Hepatocyte (in vitro differentiated cells): ENCODE results near the gene CRYZL1. TPM values are rescaled to one million over a fixed set of nuclear protein-coding genes. Genes with fewer than 3 reads are reported as not detected.

Source experiments
- DNase-seq: peaks from one replicate; pipeline ENCODE4 v3.0.0-alpha.2; 2016; ENCODE audit warnings: low spot score
- H2AFZ ChIP-seq: fragments of 200-600 bp; sonication (generic); 2 replicates; pipeline ENCODE4 v1.6.0; 2016; ENCODE audit warnings: antibody characterized with exemption, mild to moderate bottlenecking
- H3K27ac ChIP-seq: fragments of 200-600 bp; sonication (generic); 2 replicates; pipeline ENCODE4 v1.5.1; 2016; ENCODE audit warnings: mild to moderate bottlenecking
- H3K27me3 ChIP-seq: fragments of 200-600 bp; sonication (generic); 2 replicates; pipeline ENCODE4 v1.6.1; 2016
- H3K36me3 ChIP-seq: fragments of 200-600 bp; sonication (generic); replicated peaks from 2 replicates; pipeline ENCODE4 v1.5.1; 2016; ENCODE audit warnings: low read depth; ENCODE audit not compliant: insufficient read depth
- H3K4me1 ChIP-seq: fragments of 200-600 bp; sonication (generic); 2 replicates; pipeline ENCODE4 v1.5.1; 2016; ENCODE audit warnings: mild to moderate bottlenecking, moderate library complexity; ENCODE audit not compliant: insufficient read depth
- H3K4me2 ChIP-seq: fragments of 200-600 bp; sonication (generic); 2 replicates; pipeline ENCODE4 v1.6.0; 2016
- H3K4me3 ChIP-seq: fragments of 200-600 bp; sonication (generic); 2 replicates; pipeline ENCODE4 v1.5.1; 2016; ENCODE audit warnings: mild to moderate bottlenecking
- H3K79me2 ChIP-seq: fragments of 200-600 bp; sonication (generic); 2 replicates; pipeline ENCODE4 v1.6.0; 2017; ENCODE audit warnings: mild to moderate bottlenecking
- H3K9me2 ChIP-seq: fragments of 200-600 bp; sonication (generic); replicated peaks from 2 replicates; pipeline ENCODE4 v1.6.0; 2017; ENCODE audit warnings: mild to moderate bottlenecking; ENCODE audit not compliant: insufficient read depth
- H3K9me3 ChIP-seq: fragments of 200-600 bp; sonication (generic); 2 replicates; pipeline ENCODE4 v1.5.1; 2016; ENCODE audit warnings: low read depth, mild to moderate bottlenecking
- H4K20me1 ChIP-seq: fragments of 200-600 bp; sonication (generic); 2 replicates; pipeline ENCODE4 v1.6.0; 2016; ENCODE audit warnings: mild to moderate bottlenecking; ENCODE audit not compliant: insufficient read depth, poor library complexity, severe bottlenecking
- CTCF ChIP-seq: fragments of 200-600 bp; sonication (generic); IDR thresholded peaks from 2 replicates; pipeline ENCODE4 v1.5.1; 2016; ENCODE audit warnings: antibody characterized with exemption, mild to moderate bottlenecking; ENCODE audit not compliant: poor library complexity
- EZH2 ChIP-seq: fragments of 200-600 bp; sonication (generic); IDR thresholded peaks from 2 replicates; pipeline ENCODE4 v1.6.1; 2016; ENCODE audit warnings: antibody characterized with exemption, mild to moderate bottlenecking, borderline replicate concordance
- EZH2phosphoT487 ChIP-seq: fragments of 200-600 bp; sonication (generic); IDR thresholded peaks from one replicate; pipeline ENCODE4 v1.6.1; 2018; ENCODE audit warnings: antibody characterized with exemption, mild to moderate bottlenecking, low read depth, moderate library complexity; ENCODE audit not compliant: unreplicated experiment, severe bottlenecking
- WGBS: methylation state at CpG from one replicate; pipeline ENCODE4 v1.1.6; 2016; ENCODE audit warnings: low lambda C conversion rate; ENCODE audit errors: missing lambda C conversion rate; 5-methylcytosine and 5-hydroxymethylcytosine counted together
- polyA plus RNA-seq: library from polyadenylated mRNA; unstranded; fragments of >200 nt; fragmentation: Nextera tagmentation; extraction: Ambion mirVana; gene quantifications from 2 replicates; pipeline ENCODE4 v1.2.1, GENCODE V29; 2016
- total RNA-seq: library from RNA; depleted of rRNA; stranded (reverse); fragments of >200 nt; gene quantifications from 2 replicates; pipeline ENCODE4 v1.2.3, GENCODE V29; 2014

The CRYZL1 gene
- total and polyA plus RNA-seq, 2 experiments from 2014 or later, result 29.7 to 41.5 TPM

GRCh38 chr21:33658919-33659567, 17.5 kb upstream of the CRYZL1 start:
- H3K27me3 ChIP-seq, result no peaks in the 10 kb centered on the region
- no peak for DNase-seq
- 92% methylated on average over 7 of the region's 7 CpGs for WGBS
- peaks cover 15% of the 10 kb centered on the region for H3K4me1 ChIP-seq
- peaks cover 7% of the 10 kb centered on the region for H3K9me3 ChIP-seq
- H3K79me2 ChIP-seq, result peaks cover 92% of the 10 kb centered on the region
- no peaks in the 10 kb centered on the region for H3K9me2 ChIP-seq
- H3K4me3 ChIP-seq, result no peak overlapping the region
- TF ChIP-seq CTCF (no peak), EZH2phosphoT487 (no peak), EZH2 (no peak)
- no peaks in the 10 kb centered on the region for H3K36me3 ChIP-seq
- no peak overlapping the region for H3K4me2 ChIP-seq
- no peak overlapping the region for H2AFZ ChIP-seq
- H3K27ac ChIP-seq, result no peak overlapping the region
- no peaks in the 10 kb centered on the region for H4K20me1 ChIP-seq

GRCh38 chr21:33657124-33657820, 15.7 kb upstream of the CRYZL1 start:
- peaks cover 92% of the 10 kb centered on the region for H3K79me2 ChIP-seq
- H3K4me2 ChIP-seq, result peak overlapping the region; percentile 54
- TF ChIP-seq CTCF (no peak), EZH2phosphoT487 (no peak), EZH2 (no peak)
- peak overlapping the region; percentile 75 for H3K27ac ChIP-seq
- no peak overlapping the region for H3K4me3 ChIP-seq
- no peak for DNase-seq
- peaks cover 7% of the 10 kb centered on the region for H3K9me3 ChIP-seq
- no peak overlapping the region for H2AFZ ChIP-seq
- no peaks in the 10 kb centered on the region for H3K9me2 ChIP-seq
- peaks cover 15% of the 10 kb centered on the region for H3K4me1 ChIP-seq
- no peaks in the 10 kb centered on the region for H4K20me1 ChIP-seq
- 55% methylated on average over 8 of the region's 8 CpGs for WGBS
- no peaks in the 10 kb centered on the region for H3K27me3 ChIP-seq
- H3K36me3 ChIP-seq, result no peaks in the 10 kb centered on the region

- no peaks in the 10 kb centered on the region for H3K27me3 ChIP-seq
- no peaks in the 10 kb centered on the region for H3K9me2 ChIP-seq
- H3K9me3 ChIP-seq, result peaks cover 2% of the 10 kb centered on the region
- peaks cover 92% of the 10 kb centered on the region for H3K79me2 ChIP-seq
- peak overlapping the region; percentile 54 for H3K4me2 ChIP-seq
- H4K20me1 ChIP-seq, result no peaks in the 10 kb centered on the region
- peak; percentile 87 for DNase-seq
- WGBS, result 39% methylated on average over 8 of the region's 8 CpGs
- H3K36me3 ChIP-seq, result no peaks in the 10 kb centered on the region
- H2AFZ ChIP-seq, result no peak overlapping the region
- TF ChIP-seq CTCF, result no peak
- no peak for TF ChIP-seq EZH2
- TF ChIP-seq EZH2phosphoT487, result no peak
- no peak overlapping the region for H3K4me3 ChIP-seq
- peak overlapping the region; percentile 75 for H3K27ac ChIP-seq
- peaks cover 19% of the 10 kb centered on the region for H3K4me1 ChIP-seq
These were observed 14.2 kb upstream of the CRYZL1 start for GRCh38 chr21:33655588-33656221.
